ENCODE measurements around the gene FLNB. TPM values are rescaled to one million over a fixed set of nuclear protein-coding genes. Genes with fewer than 3 reads are reported as not detected.

Gene FLNB
- total and polyA plus RNA-seq, 2 of the 8 experiments (the other 6 are each of a cell fraction or from before 2014, with no cell fraction given) = 72.3 to 118 TPM

GRCh38 chr3:58170376-58170775 is 162.2 kb downstream of the FLNB start:
- Histone ChIP-seq H3K79me1 (ENCODE audit: low read depth, low read length) (no peaks in the 10 kb centered on the region; the same call in 1 of the 2 replicates), H2BK20ac (ENCODE audit: low read length) (no peak overlapping the region), H4K5ac (ENCODE audit: insufficient read length, low read depth, low read length) (no peak overlapping the region), H3K9me3 (ENCODE audit: insufficient read depth in 2 of 2, low read depth in 1 of 2, low read length in 1 of 2) (no peaks in the 10 kb centered on the region), H3K23me2 (ENCODE audit: low read depth, low read length) (no peaks in the 10 kb centered on the region), H3K4ac (replicated peaks; ENCODE audit: insufficient read length, low read depth, low read length) (no peak overlapping the region), H3K4me2 (ENCODE audit: insufficient read depth in 1 of 2, low read depth in 2 of 2, low read length in 2 of 2) (no peak overlapping the region), H3K79me2 (ENCODE audit: control insufficient read depth in 1 of 2, insufficient read depth in 2 of 2, low read length in 2 of 2) (no peaks in the 10 kb centered on the region), H3K4me3 (ENCODE audit: extremely low read depth in 1 of 4, insufficient read depth in 2 of 4, low read depth in 3 of 4, low read length in 4 of 4) (no peak overlapping the region), H2BK12ac (ENCODE audit: low read depth, low read length) (no peak overlapping the region), H3K4me1 (replicated peaks in 1 of 4; ENCODE audit: control insufficient read depth in 3 of 4, insufficient read depth in 4 of 4, low read length in 3 of 4) (peaks cover 2 to 22% (median 10%) of the 10 kb centered on the region in 4 experiments; a peak in 6 of 7 replicates), H4K8ac (ENCODE audit: extremely low read depth, insufficient read depth, low read length) (no peak overlapping the region), H2AFZ (ENCODE audit: low read length) (no peak overlapping the region), H3K9ac (replicated peaks in 1 of 4; ENCODE audit: extremely low read depth in 1 of 4, low read depth in 3 of 4, low read length in 3 of 4) (no peak overlapping the region), H2BK15ac (ENCODE audit: low read length) (no peak overlapping the region), H4K20me1 (replicated peaks in 1 of 2; ENCODE audit: control insufficient read depth in 1 of 2, insufficient read depth in 2 of 2, low read length in 2 of 2) (peaks cover 0 to 6% of the 10 kb centered on the region in 2 experiments), H3K27ac (ENCODE audit: low read depth, low read length) (no peak overlapping the region), H2AK5ac (ENCODE audit: low read depth, low read length) (no peak overlapping the region), H3K23ac (ENCODE audit: insufficient read length) (no peak overlapping the region), H4K91ac (replicated peaks; ENCODE audit: insufficient read length, low read length) (no peak overlapping the region), H3K14ac (ENCODE audit: insufficient read length) (no peak overlapping the region), H3K27me3 (replicated peaks in 1 of 4; ENCODE audit: control insufficient read depth in 3 of 4, extremely low read depth in 1 of 4, insufficient read depth in 3 of 4, low read length in 3 of 4) (no peaks in the 10 kb centered on the region), H3K36me3 (ENCODE audit: control insufficient read depth in 2 of 4, insufficient read depth in 4 of 4, low read length in 3 of 4) (peaks cover 2 to 24% (median 9%) of the 10 kb centered on the region in 4 experiments; a peak in 5 of 8 replicates), H2BK5ac (ENCODE audit: low read depth, low read length) (no peak overlapping the region), H2BK120ac (replicated peaks; ENCODE audit: low read depth, low read length) (no peak overlapping the region), H3K56ac (replicated peaks; ENCODE audit: insufficient read length, low read depth, low read length) (no peak overlapping the region), H3K18ac (ENCODE audit: extremely low read depth, low read length) (no peak overlapping the region)
- POLR2A ChIA-PET (ENCODE audit: partially characterized antibody) = no interaction called here
- FAIRE-seq = no peak
- CTCF ChIA-PET (ENCODE audit: partially characterized antibody) = interaction anchor here (0.8 kb wide), 1 partner anchor 877 kb away, joined by 3 read pairs; no protein-coding TSS in a partner anchor
- whole genome bisulfite sequencing, 2 experiments (ENCODE audit: extremely low coverage in 1 of 2, insufficient coverage in 1 of 2, insufficient read length in 1 of 2, insufficient replicate concordance in 2 of 2, low coverage in 1 of 2, low lambda C conversion rate in 2 of 2, missing lambda C conversion rate in 1 of 2) = 83% methylated on average over 11 of the region's 11 CpGs; no CpG with 5 or more reads in 1 of the 2 experiments
- DNase-seq (ENCODE audit: low read depth in 1 of 2, low spot score in 2 of 2) = no peak
- TF ChIP-seq GTF2F1 (IDR thresholded peaks at IDR 0.05; ENCODE audit: borderline replicate concordance, low read depth, low read length) (no peak), BRCA1 (IDR thresholded peaks at IDR 0.05; ENCODE audit: low read depth, low read length) (no peak), KDM4A (IDR thresholded peaks at IDR 0.05; ENCODE audit: low read depth, low read length, severe bottlenecking) (no peak), SIN3A (conservative IDR thresholded peaks at IDR 0.05 in 1 of 2, IDR thresholded peaks at IDR 0.05 in 1 of 2; ENCODE audit: low read depth in 1 of 2, low read length in 2 of 2) (no peak), RAD21 (IDR thresholded peaks at IDR 0.05 in 1 of 2, conservative IDR thresholded peaks at IDR 0.05 in 1 of 2; ENCODE audit: low read depth in 2 of 2, low read length in 2 of 2) (no peak), NRF1 (IDR thresholded peaks at IDR 0.05; ENCODE audit: low read depth, low read length) (no peak), TAF1 (IDR thresholded peaks at IDR 0.05; ENCODE audit: low read depth, low read length) (no peak), NANOG (IDR thresholded peaks at IDR 0.05; ENCODE audit: insufficient read depth, low read depth, low read length, poor library complexity, severe bottlenecking) (no peak), E2F6 (IDR thresholded peaks at IDR 0.05) (no peak), ASH2L (IDR thresholded peaks at IDR 0.05; ENCODE audit: low read length) (no peak), JUND (IDR thresholded peaks at IDR 0.05; ENCODE audit: low read length) (no peak), SIRT6 (IDR thresholded peaks at IDR 0.05; ENCODE audit: low read length) (no peak), RFX5 (IDR thresholded peaks at IDR 0.05; ENCODE audit: borderline replicate concordance, low read depth, low read length) (no peak), TBP (IDR thresholded peaks at IDR 0.05; ENCODE audit: low read depth, low read length) (no peak)
